Nephron (organoid): ENCODE results near the gene RTN4RL1.
A peak's percentile ranks its signal among the peaks of the same experiment; 100 is the strongest.

Source experiments
- H3K27ac Mint-ChIP-seq, 3 experiments: 2 replicates each; pipeline ENCODE4 v1.8.0; 2020; ENCODE audit warnings: mixed read lengths in 3 of 3, mild to moderate bottlenecking in 2 of 3, moderate library complexity in 1 of 3
- H3K27me3 Mint-ChIP-seq: 2 replicates; pipeline ENCODE4 v1.8.0; 2021; ENCODE audit warnings: low read depth, mild to moderate bottlenecking, moderate library complexity, mixed read lengths
- H3K36me3 Mint-ChIP-seq: 2 replicates; pipeline ENCODE4 v1.8.0; 2020; ENCODE audit warnings: low read depth, mixed read lengths
- H3K4me1 Mint-ChIP-seq: 2 replicates; pipeline ENCODE4 v1.8.0; 2020; ENCODE audit warnings: mixed read lengths
- H3K4me3 Mint-ChIP-seq, 3 experiments: 2 replicates each; pipeline ENCODE4 v1.8.0; 2020; ENCODE audit warnings: mild to moderate bottlenecking in 3 of 3, mixed read lengths in 3 of 3, moderate library complexity in 2 of 3
- H3K9me3 Mint-ChIP-seq: 2 replicates; pipeline ENCODE4 v1.8.0; 2020; ENCODE audit warnings: mixed read lengths
- TF ChIP-seq, protein P1 (sequence below), 3 experiments: fragments of 200-600 bp; sonication (generic); IDR thresholded peaks; one replicate each; pipeline ENCODE4 v1.5.0; 2021; ENCODE audit warnings: antibody characterized with exemption in 3 of 3; ENCODE audit not compliant: unreplicated experiment in 3 of 3

Gene RTN4RL1

GRCh38 chr17:1947229-1947742, 77.8 kb downstream of the RTN4RL1 start:
- Mint-ChIP-seq H3K9me3 (no peaks in the 10 kb centered on the region), H3K27me3 (peaks cover 37% of the 10 kb centered on the region), H3K36me3 (no peaks in the 10 kb centered on the region), H3K27ac (peak overlapping the region in 2 of 3 experiments; percentile 49 to 83), H3K4me1 (peaks cover 27% of the 10 kb centered on the region), H3K4me3 (no peak overlapping the region)
- TF ChIP-seq, protein P1, sequence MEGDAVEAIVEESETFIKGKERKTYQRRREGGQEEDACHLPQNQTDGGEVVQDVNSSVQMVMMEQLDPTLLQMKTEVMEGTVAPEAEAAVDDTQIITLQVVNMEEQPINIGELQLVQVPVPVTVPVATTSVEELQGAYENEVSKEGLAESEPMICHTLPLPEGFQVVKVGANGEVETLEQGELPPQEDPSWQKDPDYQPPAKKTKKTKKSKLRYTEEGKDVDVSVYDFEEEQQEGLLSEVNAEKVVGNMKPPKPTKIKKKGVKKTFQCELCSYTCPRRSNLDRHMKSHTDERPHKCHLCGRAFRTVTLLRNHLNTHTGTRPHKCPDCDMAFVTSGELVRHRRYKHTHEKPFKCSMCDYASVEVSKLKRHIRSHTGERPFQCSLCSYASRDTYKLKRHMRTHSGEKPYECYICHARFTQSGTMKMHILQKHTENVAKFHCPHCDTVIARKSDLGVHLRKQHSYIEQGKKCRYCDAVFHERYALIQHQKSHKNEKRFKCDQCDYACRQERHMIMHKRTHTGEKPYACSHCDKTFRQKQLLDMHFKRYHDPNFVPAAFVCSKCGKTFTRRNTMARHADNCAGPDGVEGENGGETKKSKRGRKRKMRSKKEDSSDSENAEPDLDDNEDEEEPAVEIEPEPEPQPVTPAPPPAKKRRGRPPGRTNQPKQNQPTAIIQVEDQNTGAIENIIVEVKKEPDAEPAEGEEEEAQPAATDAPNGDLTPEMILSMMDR (IDR thresholded peaks at IDR 0.05; ENCODE audit: unreplicated experiment in 3 of 3), result no peak

DNA sequence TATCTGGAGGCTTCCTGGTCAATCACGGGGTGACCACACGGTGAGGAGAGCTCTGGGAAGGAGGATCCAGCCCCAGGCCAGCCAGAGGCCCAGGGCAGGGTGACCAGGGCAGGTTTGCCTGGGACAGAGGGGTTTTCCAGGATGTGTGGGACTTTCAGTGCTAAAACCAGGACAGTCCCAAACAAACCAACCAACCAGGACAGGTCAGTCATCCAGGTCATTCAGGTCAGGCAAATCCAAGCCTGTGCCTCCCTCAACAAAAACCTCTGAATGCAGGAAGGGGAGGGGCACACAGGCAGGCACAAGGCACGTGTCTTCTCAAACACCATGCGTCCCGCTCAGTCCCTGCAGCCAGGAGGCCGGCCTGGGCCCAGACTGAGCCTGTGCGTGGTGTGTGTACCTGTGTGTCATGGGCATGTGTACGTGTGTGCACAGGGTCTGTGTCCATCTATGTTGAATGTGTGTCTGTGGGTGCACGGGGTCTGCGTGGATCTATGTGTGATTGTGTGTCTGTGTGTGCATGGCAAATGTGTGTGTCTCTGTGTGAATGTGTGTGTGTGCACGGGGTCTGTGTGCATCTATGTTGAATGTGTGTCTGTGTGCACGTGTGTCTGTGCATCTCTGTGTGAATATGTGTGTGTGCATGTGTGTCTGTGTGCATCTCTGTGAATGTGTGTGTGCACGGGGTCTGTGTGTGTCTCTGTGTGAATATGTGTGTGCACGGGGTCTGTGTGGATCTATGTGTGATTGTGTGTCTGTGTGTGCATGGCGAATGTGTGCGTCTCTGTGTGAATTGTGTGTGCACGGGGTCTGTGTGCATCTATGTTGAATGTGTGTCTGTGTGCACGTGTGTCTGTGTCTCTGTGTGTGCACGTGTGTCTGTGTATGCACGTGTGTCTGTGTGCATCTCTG, 78.9 kb downstream of the RTN4RL1 start:
- TF ChIP-seq, protein P1 (IDR thresholded peaks at IDR 0.05; ENCODE audit: unreplicated experiment in 3 of 3), result no peak
- peaks cover 27% of the 10 kb centered on the region for H3K4me1 Mint-ChIP-seq
- peaks cover 33% of the 10 kb centered on the region for H3K27me3 Mint-ChIP-seq
- no peaks in the 10 kb centered on the region for H3K36me3 Mint-ChIP-seq
- peak overlapping the region; percentile 30 to 68 (median 39) for H3K27ac Mint-ChIP-seq
- peak overlapping the region in 1 of 3 experiments; percentile 13 for H3K4me3 Mint-ChIP-seq
- no peaks in the 10 kb centered on the region for H3K9me3 Mint-ChIP-seq

GRCh38 chr17:1945621-1946020, 79.5 kb downstream of the RTN4RL1 start:
- H3K4me1 Mint-ChIP-seq, result peaks cover 32% of the 10 kb centered on the region
- TF ChIP-seq, protein P1 (IDR thresholded peaks at IDR 0.05; ENCODE audit: unreplicated experiment in 3 of 3), result no peak

GRCh38 chr17:1943436-1943831, 81.7 kb downstream of the RTN4RL1 start:
- H3K27ac Mint-ChIP-seq, result no peak overlapping the region
- H3K4me3 Mint-ChIP-seq, result no peak overlapping the region
- H3K36me3 Mint-ChIP-seq, result no peaks in the 10 kb centered on the region
- H3K27me3 Mint-ChIP-seq, result peaks cover 37% of the 10 kb centered on the region
- H3K4me1 Mint-ChIP-seq, result peaks cover 40% of the 10 kb centered on the region
- TF ChIP-seq, protein P1 (IDR thresholded peaks at IDR 0.05; ENCODE audit: unreplicated experiment in 3 of 3), result no peak
- no peaks in the 10 kb centered on the region for H3K9me3 Mint-ChIP-seq

More at GRCh38 chr17:1945621-1946020, 79.5 kb downstream of the RTN4RL1 start:
- Mint-ChIP-seq H3K27ac (peak overlapping the region; percentile 26 to 66 (median 30)), H3K27me3 (peaks cover 37% of the 10 kb centered on the region), H3K4me3 (no peak overlapping the region), H3K9me3 (no peaks in the 10 kb centered on the region), H3K36me3 (no peaks in the 10 kb centered on the region)

- H3K27ac Mint-ChIP-seq, result no peak overlapping the region
- H3K4me1 Mint-ChIP-seq, result peaks cover 40% of the 10 kb centered on the region
- peaks cover 37% of the 10 kb centered on the region for H3K27me3 Mint-ChIP-seq
- no peaks in the 10 kb centered on the region for H3K9me3 Mint-ChIP-seq
- no peaks in the 10 kb centered on the region for H3K36me3 Mint-ChIP-seq
- H3K4me3 Mint-ChIP-seq, result no peak overlapping the region
- TF ChIP-seq, protein P1 (IDR thresholded peaks at IDR 0.05; ENCODE audit: unreplicated experiment in 3 of 3), result no peak
Observed at GRCh38 chr17:1942666-1943435, 82.3 kb downstream of the RTN4RL1 start.
